ENCODE measurements around the gene ZSCAN1. TPM values are rescaled to one million over a fixed set of nuclear protein-coding genes. Genes with fewer than 3 reads are reported as not detected.

The ZSCAN1 gene
- total RNA-seq, 2 experiments from 2014 or later = not detected

DNA sequence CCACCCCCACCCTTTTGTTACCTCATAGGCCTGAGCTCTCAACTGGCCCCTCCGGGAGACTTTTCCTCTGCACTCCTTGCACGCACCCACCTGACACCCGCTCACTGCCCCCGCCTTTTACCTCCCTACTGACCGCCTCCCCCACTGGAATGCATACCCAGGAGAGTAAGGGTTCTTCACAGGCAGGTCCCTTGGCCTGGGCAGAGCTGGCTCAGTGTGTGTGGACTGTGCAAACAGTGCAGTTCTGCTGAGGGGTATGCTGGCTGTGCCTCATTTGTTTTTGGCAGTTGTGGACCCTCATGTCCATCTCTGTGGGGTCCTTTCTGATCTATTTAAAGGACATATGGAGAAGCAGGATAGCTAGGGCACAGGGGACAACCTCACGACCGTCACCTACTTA, 59.2 kb downstream of the ZSCAN1 start:
- no peak for DNase-seq
- Mint-ChIP-seq H3K27ac (no peak overlapping the region), H3K4me1 (ENCODE audit: low read depth) (peaks cover 4% of the 10 kb centered on the region), H3K4me3 (no peak overlapping the region), H3K9me3 (peaks cover 28% of the 10 kb centered on the region), H3K27me3 (no peaks in the 10 kb centered on the region), H3K36me3 (ENCODE audit: low read depth) (peaks cover 39% of the 10 kb centered on the region)
- intact Hi-C loops (cut with micrococcal nuclease) = no loop called here
- ATAC-seq = no peak
- no peak for TF ChIP-seq CTCF (IDR thresholded peaks at IDR 0.05)
- ChIA-PET CTCF (no interaction called here), POLR2A (no interaction called here)

- Mint-ChIP-seq H3K4me3 (no peak overlapping the region), H3K4me1 (ENCODE audit: low read depth) (peaks cover 10% of the 10 kb centered on the region), H3K9me3 (peaks cover 21% of the 10 kb centered on the region), H3K36me3 (ENCODE audit: low read depth) (peaks cover 35% of the 10 kb centered on the region), H3K27ac (no peak overlapping the region), H3K27me3 (no peaks in the 10 kb centered on the region)
- no peak for ATAC-seq
- DNase-seq = no peak
- POLR2A ChIA-PET = no interaction called here
- no peak for TF ChIP-seq CTCF (IDR thresholded peaks at IDR 0.05)
- CTCF ChIA-PET = no interaction called here
- intact Hi-C loops (cut with micrococcal nuclease) = no loop called here
Measured at GRCh38 chr19:58095328-58095727, 61.5 kb downstream of the ZSCAN1 start.

DNA sequence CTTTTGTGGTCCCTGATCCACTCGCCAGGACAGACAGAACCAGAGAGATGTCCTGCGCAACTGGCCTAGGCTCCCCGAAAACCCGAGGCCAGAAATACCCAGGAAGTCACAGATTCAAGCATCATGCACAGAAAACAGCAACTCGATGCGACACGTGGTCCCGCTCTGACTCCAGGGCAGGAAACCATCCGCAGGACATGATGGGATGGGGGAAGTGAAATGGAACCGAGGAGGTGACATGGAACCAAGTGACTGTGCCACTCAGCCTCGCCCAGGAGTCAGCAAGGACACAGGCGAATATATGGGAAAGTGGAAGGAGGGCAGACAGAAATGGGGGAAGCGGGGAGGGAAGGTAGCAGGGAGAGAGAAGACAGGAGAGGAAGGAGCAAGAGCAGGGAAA, 63.1 kb downstream of the ZSCAN1 start:
- POLR2A ChIA-PET = interaction anchor here (1.1 kb wide), 1 partner anchor 11 kb away, joined by 4 read pairs; no protein-coding TSS in a partner anchor

DNA sequence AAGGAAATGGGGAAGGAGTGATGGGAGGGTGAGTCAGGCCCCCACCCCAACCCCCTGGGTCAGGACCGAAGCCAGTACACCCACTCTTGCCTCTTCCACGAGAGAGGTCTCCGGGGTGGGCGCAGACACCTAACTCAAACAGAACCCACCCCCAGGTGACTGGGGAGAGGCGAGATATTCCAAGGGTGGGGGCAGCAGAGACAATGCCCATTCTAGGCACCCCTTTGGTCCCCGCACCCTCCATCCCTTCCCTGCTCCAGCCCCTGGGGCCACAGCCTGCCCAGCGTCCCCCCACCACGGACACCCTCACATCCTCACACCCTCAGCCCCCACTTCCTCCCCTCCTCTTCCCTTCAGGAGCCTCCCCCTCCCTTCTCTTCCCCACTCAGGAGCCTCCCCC, 63.5 kb downstream of the ZSCAN1 start:
- DNase-seq (peak; percentile 7), ATAC-seq (no peak)
- peaks cover 30% of the 10 kb centered on the region for H3K36me3 Mint-ChIP-seq (ENCODE audit: low read depth)
- H3K27ac Mint-ChIP-seq = peak overlapping the region; percentile 61
- H3K4me3 Mint-ChIP-seq = peak overlapping the region; percentile 76
- no peak for TF ChIP-seq CTCF (IDR thresholded peaks at IDR 0.05)
- H3K27me3 Mint-ChIP-seq = no peaks in the 10 kb centered on the region
- intact Hi-C loops (cut with micrococcal nuclease) = no loop called here
- ChIA-PET CTCF (no interaction called here), POLR2A (no interaction called here)
- peaks cover 17% of the 10 kb centered on the region for H3K9me3 Mint-ChIP-seq
- H3K4me1 Mint-ChIP-seq (ENCODE audit: low read depth) = peaks cover 10% of the 10 kb centered on the region

More for the DNA sequence above, 63.1 kb downstream of the ZSCAN1 start:
- intact Hi-C loops (cut with micrococcal nuclease) = no loop called here
- DNase-seq (no peak), ATAC-seq (no peak)
- no peaks in the 10 kb centered on the region for H3K27me3 Mint-ChIP-seq
- H3K27ac Mint-ChIP-seq = peak overlapping the region; percentile 74
- H3K36me3 Mint-ChIP-seq (ENCODE audit: low read depth) = peaks cover 32% of the 10 kb centered on the region
- TF ChIP-seq CTCF (IDR thresholded peaks at IDR 0.05) = no peak
- H3K4me1 Mint-ChIP-seq (ENCODE audit: low read depth) = peaks cover 10% of the 10 kb centered on the region
- peaks cover 18% of the 10 kb centered on the region for H3K9me3 Mint-ChIP-seq
- CTCF ChIA-PET = interaction anchor here (0.5 kb wide), 1 partner anchor 74 kb away, joined by 3 read pairs; no protein-coding TSS in a partner anchor
- peak overlapping the region; percentile 76 for H3K4me3 Mint-ChIP-seq

DNA sequence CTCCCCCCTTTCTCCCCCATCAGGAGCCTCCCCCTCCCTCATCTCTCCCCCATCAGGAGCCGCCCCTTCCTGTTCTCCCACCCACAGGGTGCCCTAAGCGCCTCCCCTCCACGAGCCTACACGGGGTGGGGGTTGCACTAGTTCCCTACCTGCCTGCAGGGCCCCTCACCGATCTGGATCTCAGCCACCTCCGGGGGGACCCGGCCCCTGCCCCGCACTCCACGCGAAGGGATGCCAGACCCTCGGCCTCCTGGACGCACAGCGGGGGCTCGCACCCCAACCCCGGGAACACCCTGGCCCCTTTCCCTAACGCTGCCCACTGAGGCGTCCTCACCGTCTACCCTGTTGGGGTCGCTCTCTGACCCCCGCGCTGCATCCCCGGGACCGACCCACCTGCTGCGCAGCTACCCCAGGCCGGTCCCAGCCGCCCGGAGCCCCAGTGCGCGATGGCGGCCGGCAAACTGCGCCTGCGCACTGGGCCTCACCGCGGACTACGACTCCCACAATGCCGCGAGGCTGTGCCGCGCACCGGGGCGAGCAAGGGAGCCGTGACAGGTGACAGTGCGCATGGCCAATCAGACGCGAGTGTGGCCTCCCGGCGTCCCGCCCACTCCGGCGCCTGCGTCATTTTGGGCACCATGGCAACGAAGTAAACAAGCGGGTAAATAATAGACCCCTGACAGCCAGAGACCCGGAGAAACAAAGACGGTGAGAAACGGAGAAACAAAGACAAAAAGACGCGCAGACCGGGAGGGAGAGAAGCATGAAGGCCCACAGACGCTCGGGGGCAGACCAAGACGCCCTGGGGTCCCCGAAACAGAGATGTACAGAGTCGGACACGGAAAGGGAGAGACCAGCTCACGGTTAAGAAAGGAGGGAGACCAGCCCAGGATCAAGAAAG, 64.2 kb downstream of the ZSCAN1 start, which contains the start of gene ZSCAN18:
TSS of gene ZSCAN18 (minus strand) at position 451 of the 901 bp plus-strand sequence. CDS start 7,964 bp downstream, outside the sequence.
- Mint-ChIP-seq H3K4me1 (ENCODE audit: low read depth) (peaks cover 10% of the 10 kb centered on the region), H3K36me3 (ENCODE audit: low read depth) (peaks cover 32% of the 10 kb centered on the region), H3K9me3 (peaks cover 19% of the 10 kb centered on the region), H3K27me3 (no peaks in the 10 kb centered on the region), H3K27ac (peak within 1 kb of the TSS; percentile 96), H3K4me3 (peak within 1 kb of the TSS; percentile 76)
- TF ChIP-seq CTCF (IDR thresholded peaks at IDR 0.05) = no peak
- ChIA-PET CTCF (interaction anchor here (2.3 kb wide), 1 partner anchor 58 kb away, joined by 6 read pairs; no protein-coding TSS in a partner anchor), POLR2A (no interaction called here)
- ATAC-seq (peak; percentile 99), DNase-seq (peak; percentile 98)
- intact Hi-C loops (cut with micrococcal nuclease) = no loop called here

Data from activated CD8-positive, alpha-beta T cell treated with anti-CD3 and anti-CD28 coated beads for 36 hours (primary cell).